CD4-positive, CD25-positive, alpha-beta regulatory T cell (primary cell): ENCODE results near the gene ABTB2. TPM values are rescaled to one million over a fixed set of nuclear protein-coding genes. Genes with fewer than 3 reads are reported as not detected.

Experiments
- ATAC-seq, 2 donors: fragments of 150-1000 bp; cut with Tn5 transposase; one replicate each; pipeline ENCODE4 v1.10.0; 2021; ENCODE audit warnings: low read depth in 2 of 2, moderate number of reproducible peaks in 2 of 2, moderate library complexity in 1 of 2
- DNase-seq, 3 donors: peaks; one replicate each; pipeline versions ENCODE4 v3.0.0 to v3.0.0-alpha.2; 2012 to 2022; ENCODE audit warnings: mixed read lengths in 1 of 3
- H3K27ac ChIP-seq: one replicate; pipeline ENCODE4 v1.7.0; 2013; ENCODE audit warnings: mild to moderate bottlenecking, low read length; ENCODE audit not compliant: insufficient read depth, poor library complexity, severe bottlenecking
- H3K27me3 ChIP-seq: one replicate; pipeline ENCODE4 v1.7.0; 2013; ENCODE audit warnings: low read length; ENCODE audit not compliant: control insufficient read depth, insufficient read depth
- H3K36me3 ChIP-seq: one replicate; pipeline ENCODE4 v1.7.0; 2013; ENCODE audit warnings: mild to moderate bottlenecking, low read length, moderate library complexity; ENCODE audit not compliant: control insufficient read depth, insufficient read depth
- H3K4me1 ChIP-seq: 2 replicates; pipeline ENCODE4 v1.7.0; 2013; ENCODE audit warnings: mild to moderate bottlenecking, low read length; ENCODE audit not compliant: insufficient read depth, control insufficient read depth, poor library complexity, severe bottlenecking
- H3K4me3 ChIP-seq: one replicate; pipeline ENCODE4 v1.7.0; 2013; ENCODE audit warnings: low read depth, mild to moderate bottlenecking, low read length, moderate library complexity
- H3K9me3 ChIP-seq, 2 experiments: 1 replicate in 1 of 2; 2 replicates in 1 of 2; pipeline ENCODE4 v1.7.0; 2013; ENCODE audit warnings: low read length in 2 of 2, mild to moderate bottlenecking in 1 of 2, moderate library complexity in 1 of 2; ENCODE audit not compliant: control insufficient read depth in 2 of 2
- H3K27ac Mint-ChIP-seq, 3 donors: one replicate each; pipeline ENCODE4 v1.8.0; 2020 to 2022; ENCODE audit warnings: mild to moderate bottlenecking in 3 of 3, mixed read lengths in 3 of 3, moderate library complexity in 2 of 3
- H3K27me3 Mint-ChIP-seq: one replicate; pipeline ENCODE4 v1.8.0; 2022; ENCODE audit warnings: mild to moderate bottlenecking, mixed read lengths
- H3K36me3 Mint-ChIP-seq: one replicate; pipeline ENCODE4 v1.8.0; 2020; ENCODE audit warnings: mixed read lengths
- H3K4me1 Mint-ChIP-seq, 4 donors: one replicate each; pipeline ENCODE4 v1.8.0; 2020 to 2022; ENCODE audit warnings: mixed read lengths in 4 of 4, mild to moderate bottlenecking in 1 of 4
- H3K4me3 Mint-ChIP-seq, 4 donors: one replicate each; pipeline ENCODE4 v1.8.0; 2020 to 2022; ENCODE audit warnings: mild to moderate bottlenecking in 4 of 4, mixed read lengths in 4 of 4, moderate library complexity in 3 of 4
- H3K9me3 Mint-ChIP-seq, 7 donors: one replicate each; pipeline ENCODE4 v1.8.0; 2020 to 2022; ENCODE audit warnings: mixed read lengths in 7 of 7, mild to moderate bottlenecking in 3 of 7, moderate library complexity in 2 of 7
- polyA plus RNA-seq, 4 donors: library from polyadenylated mRNA; unstranded; fragments of 300-500 nt; fragmentation: Illumina TruSeq; gene quantifications; one replicate each; pipeline ENCODE4 v1.2.3, GENCODE V29; 2021
- total RNA-seq: library from RNA; stranded (reverse); gene quantifications from one replicate; pipeline ENCODE4 v1.2.3, GENCODE V29; 2022

ABTB2 gene
- total and polyA plus RNA-seq, 5 donors from 2014 or later = 0.12 to 0.89 (median 0.13) TPM; not detected in 2

DNA sequence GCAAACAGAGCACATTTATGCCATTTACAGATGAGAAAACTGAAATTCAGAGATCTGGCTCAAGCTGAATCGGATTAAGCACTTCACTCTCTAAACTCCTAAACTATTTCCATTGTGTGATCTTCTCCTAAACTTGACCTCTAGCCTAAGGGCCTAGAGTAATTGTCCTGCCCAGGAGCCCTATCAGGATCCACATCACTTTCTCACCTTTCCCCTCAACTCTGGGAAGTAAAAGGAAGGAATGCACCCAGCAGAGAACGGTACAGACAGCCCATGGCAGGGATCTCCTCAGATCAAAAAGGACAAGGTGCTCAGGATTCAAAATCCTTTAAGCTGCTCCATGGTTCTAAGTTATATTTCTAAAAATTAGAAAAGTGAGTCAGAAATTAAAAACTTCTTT is 102.7 kb downstream of the ABTB2 start:
- H3K9me3 ChIP-seq = no peaks in the 10 kb centered on the region

DNA sequence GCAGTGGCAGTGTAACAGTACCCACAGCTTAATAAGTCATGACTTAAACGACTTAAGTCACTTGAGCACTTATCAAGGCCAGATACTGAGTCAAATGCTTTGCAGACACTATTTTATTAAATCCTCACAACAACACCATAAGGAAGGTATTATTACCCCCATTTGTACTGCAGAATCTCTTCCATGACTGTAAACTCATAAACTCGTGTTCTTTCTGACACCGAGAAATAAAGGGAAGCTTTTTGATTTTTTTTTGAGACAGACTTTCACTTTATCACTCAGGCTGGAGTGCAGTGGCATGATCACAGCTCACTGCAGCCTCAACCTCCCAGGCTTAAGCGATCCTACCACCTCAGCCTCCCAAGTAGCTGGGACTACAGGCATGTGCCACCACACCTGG is 103.8 kb downstream of the ABTB2 start:
- Histone ChIP-seq H3K36me3 (no peaks in the 10 kb centered on the region), H3K4me3 (no peak overlapping the region), H3K4me1 (peaks cover 30% of the 10 kb centered on the region), H3K27ac (no peak overlapping the region), H3K9me3 (no peaks in the 10 kb centered on the region), H3K27me3 (peaks cover 2% of the 10 kb centered on the region)
- ATAC-seq (no peak), DNase-seq (no peak)
- peaks cover 15 to 31% (median 27%) of the 10 kb centered on the region in 4 donors for H3K4me1 Mint-ChIP-seq
- peaks cover 26% of the 10 kb centered on the region for H3K27me3 Mint-ChIP-seq
- no peak overlapping the region for H3K27ac Mint-ChIP-seq
- H3K36me3 Mint-ChIP-seq = no peaks in the 10 kb centered on the region
- peaks cover 0 to 2% (median 0%) of the 10 kb centered on the region in 7 donors for H3K9me3 Mint-ChIP-seq
- H3K4me3 Mint-ChIP-seq = no peak overlapping the region

More for the DNA sequence above, 102.7 kb downstream of the ABTB2 start:
- DNase-seq = no peak
- Histone ChIP-seq H3K4me3 (no peak overlapping the region), H3K36me3 (no peaks in the 10 kb centered on the region), H3K27me3 (peaks cover 4% of the 10 kb centered on the region), H3K27ac (no peak overlapping the region), H3K4me1 (peaks cover 19% of the 10 kb centered on the region)
- Mint-ChIP-seq H3K4me1 (peaks cover 5 to 21% (median 19%) of the 10 kb centered on the region in 4 donors), H3K36me3 (no peaks in the 10 kb centered on the region), H3K27ac (no peak overlapping the region), H3K27me3 (peaks cover 26% of the 10 kb centered on the region), H3K4me3 (no peak overlapping the region), H3K9me3 (peaks cover 0 to 2% (median 0%) of the 10 kb centered on the region in 7 donors)
- ATAC-seq = no peak

DNA sequence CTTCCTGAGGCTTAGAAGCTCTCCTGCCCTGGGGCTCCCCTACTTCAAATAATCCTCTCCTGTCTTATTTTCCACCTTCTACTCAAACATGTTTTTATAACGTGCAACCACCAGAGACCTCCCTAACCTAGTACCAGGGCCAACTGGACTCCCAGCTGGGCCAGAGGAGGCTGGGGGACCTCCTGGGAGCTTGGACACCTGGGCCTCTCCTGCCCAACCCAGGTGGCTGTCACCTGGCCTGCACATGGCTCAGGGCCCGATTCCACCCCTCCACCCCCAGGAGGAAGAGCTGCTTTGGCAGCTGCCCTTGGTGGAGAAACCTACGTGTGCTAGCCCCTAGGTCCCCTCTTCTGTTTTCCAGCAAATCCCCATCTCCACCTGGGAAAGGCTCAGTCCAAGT is 105.2 kb downstream of the ABTB2 start:
- Mint-ChIP-seq H3K27ac (peak overlapping the region in 1 of 3 donors; percentile 78), H3K4me3 (peak overlapping the region in 1 of 4 donors; percentile 54), H3K36me3 (no peaks in the 10 kb centered on the region), H3K27me3 (peaks cover 24% of the 10 kb centered on the region), H3K9me3 (peaks cover 0 to 2% (median 0%) of the 10 kb centered on the region in 7 donors), H3K4me1 (peaks cover 21 to 44% (median 36%) of the 10 kb centered on the region in 4 donors)
- Histone ChIP-seq H3K27me3 (peaks cover 2% of the 10 kb centered on the region), H3K36me3 (no peaks in the 10 kb centered on the region), H3K4me1 (peaks cover 43% of the 10 kb centered on the region), H3K9me3 (no peaks in the 10 kb centered on the region), H3K27ac (no peak overlapping the region), H3K4me3 (no peak overlapping the region)
- DNase-seq (no peak), ATAC-seq (no peak)

DNA sequence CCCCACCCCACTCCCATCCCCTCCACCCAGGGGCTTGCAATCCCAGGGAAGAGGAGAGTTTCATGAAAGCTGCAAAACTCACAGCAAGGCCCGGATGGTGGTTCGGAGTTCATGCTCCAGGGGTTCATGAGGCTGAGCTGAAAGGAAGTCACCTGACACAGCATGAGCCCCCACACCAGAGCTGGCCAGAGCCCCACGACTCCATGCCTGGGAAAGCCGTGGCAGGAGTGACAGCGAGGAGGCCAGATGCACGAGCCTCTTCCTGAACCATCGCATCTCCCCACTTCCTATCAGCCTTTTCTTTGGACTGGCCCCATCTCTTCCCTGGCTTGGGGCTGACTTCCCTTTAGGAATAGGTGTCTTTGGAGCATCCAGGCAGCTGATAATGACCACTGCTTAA is 105.8 kb downstream of the ABTB2 start:
- peaks cover 47% of the 10 kb centered on the region for H3K4me1 ChIP-seq
- Mint-ChIP-seq H3K27ac (peak overlapping the region in 2 of 3 donors; percentile 58 to 87), H3K27me3 (peaks cover 18% of the 10 kb centered on the region)

DNA sequence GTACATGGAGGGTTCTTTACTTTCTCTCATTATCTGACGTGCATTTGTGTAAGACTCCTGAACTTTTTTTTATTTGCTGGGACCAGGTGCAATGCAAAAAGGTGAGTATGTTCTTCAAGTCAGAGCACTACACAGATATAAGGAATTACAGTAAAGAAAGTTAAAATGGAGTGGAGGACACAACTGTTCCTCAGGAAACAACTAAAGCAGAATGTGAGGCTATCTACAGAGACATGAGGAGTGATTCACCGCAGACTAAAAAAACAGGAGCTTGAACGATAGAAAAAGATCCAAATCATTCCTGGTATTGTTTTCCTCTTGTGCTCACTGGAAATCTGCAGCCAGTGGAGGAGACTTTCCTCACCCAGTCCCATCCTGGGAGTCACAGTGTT is 106.2 kb downstream of the ABTB2 start:
- Histone ChIP-seq H3K4me1 (peaks cover 47% of the 10 kb centered on the region), H3K27me3 (peaks cover 2% of the 10 kb centered on the region), H3K4me3 (peak overlapping the region; percentile 48), H3K36me3 (no peaks in the 10 kb centered on the region), H3K27ac (peak overlapping the region; percentile 44), H3K9me3 (no peaks in the 10 kb centered on the region)
- Mint-ChIP-seq H3K4me3 (peak overlapping the region in 3 of 4 donors; percentile 46 to 79 (median 48)), H3K9me3 (peaks cover 0 to 2% (median 0%) of the 10 kb centered on the region in 7 donors), H3K27me3 (peaks cover 17% of the 10 kb centered on the region), H3K36me3 (no peaks in the 10 kb centered on the region), H3K4me1 (peaks cover 25 to 50% (median 42%) of the 10 kb centered on the region in 4 donors), H3K27ac (peak overlapping the region in 2 of 3 donors; percentile 58 to 87)
- DNase-seq (no peak), ATAC-seq (no peak)

More for the DNA sequence above, 105.8 kb downstream of the ABTB2 start:
- DNase-seq = no peak
- ATAC-seq = no peak
- no peak overlapping the region for H3K4me3 Mint-ChIP-seq
- no peak overlapping the region for H3K4me3 ChIP-seq
- peaks cover 2% of the 10 kb centered on the region for H3K27me3 ChIP-seq
- no peaks in the 10 kb centered on the region for H3K36me3 ChIP-seq
- H3K36me3 Mint-ChIP-seq = no peaks in the 10 kb centered on the region
- peaks cover 0 to 2% (median 0%) of the 10 kb centered on the region in 7 donors for H3K9me3 Mint-ChIP-seq
- no peaks in the 10 kb centered on the region for H3K9me3 ChIP-seq
- H3K4me1 Mint-ChIP-seq = peaks cover 25 to 50% (median 42%) of the 10 kb centered on the region in 4 donors
- no peak overlapping the region for H3K27ac ChIP-seq

DNA sequence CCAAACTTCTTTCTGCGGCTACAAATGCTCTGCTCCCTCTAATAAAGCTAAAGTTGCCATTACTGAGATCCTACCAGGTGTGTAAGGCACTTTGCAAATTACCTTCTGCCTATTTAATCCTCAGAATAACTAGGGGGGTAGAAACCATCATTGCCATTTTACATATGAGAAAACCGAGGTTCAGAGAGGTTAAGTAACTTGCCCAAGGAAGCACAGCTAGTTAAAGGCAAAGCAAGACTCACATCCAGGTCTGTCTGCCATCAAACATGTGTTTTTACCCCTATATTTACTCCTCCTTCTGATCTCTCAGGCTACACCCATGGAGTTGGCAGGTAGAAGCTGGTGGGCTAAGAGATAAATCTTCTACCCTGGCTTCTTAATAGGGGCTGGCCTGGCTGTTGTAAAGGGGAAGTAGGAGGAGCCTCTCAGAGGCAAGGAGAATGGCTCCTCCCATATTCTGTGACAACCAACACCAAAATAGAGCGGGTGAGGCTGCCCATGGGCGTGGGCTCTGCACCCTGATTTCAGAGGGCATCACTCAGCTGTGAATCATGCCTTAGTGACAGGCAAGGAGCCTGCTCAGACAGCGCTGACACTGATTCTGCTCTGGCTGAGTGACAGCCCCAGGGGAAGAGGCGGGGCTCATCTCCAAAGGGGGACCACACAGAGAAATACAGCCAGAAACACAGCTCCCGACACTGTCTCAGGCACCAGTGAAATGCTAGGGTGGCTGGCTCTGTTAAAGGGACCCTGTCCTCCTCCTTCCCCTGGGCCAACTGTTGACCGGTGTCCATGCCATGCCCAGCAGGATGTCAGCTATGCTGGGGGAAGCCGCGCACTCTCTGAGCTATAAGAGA is 106.8 kb downstream of the ABTB2 start:
- Histone ChIP-seq H3K4me3 (peak overlapping the region; percentile 48), H3K27ac (peak overlapping the region; percentile 44), H3K9me3 (no peaks in the 10 kb centered on the region), H3K4me1 (peaks cover 47% of the 10 kb centered on the region), H3K36me3 (no peaks in the 10 kb centered on the region), H3K27me3 (peaks cover 2% of the 10 kb centered on the region)
- H3K36me3 Mint-ChIP-seq = no peaks in the 10 kb centered on the region
- H3K4me3 Mint-ChIP-seq = peak overlapping the region in 3 of 4 donors; percentile 46 to 79 (median 48)
- peak; percentile 98 to 99 for ATAC-seq
- H3K9me3 Mint-ChIP-seq = peaks cover 0 to 2% (median 0%) of the 10 kb centered on the region in 7 donors
- peaks cover 25 to 53% (median 40%) of the 10 kb centered on the region in 4 donors for H3K4me1 Mint-ChIP-seq
- H3K27ac Mint-ChIP-seq = peak overlapping the region; percentile 48 to 87 (median 58)
- H3K27me3 Mint-ChIP-seq = peaks cover 17% of the 10 kb centered on the region
- DNase-seq = peak; percentile 43 to 87 (median 46)

DNA sequence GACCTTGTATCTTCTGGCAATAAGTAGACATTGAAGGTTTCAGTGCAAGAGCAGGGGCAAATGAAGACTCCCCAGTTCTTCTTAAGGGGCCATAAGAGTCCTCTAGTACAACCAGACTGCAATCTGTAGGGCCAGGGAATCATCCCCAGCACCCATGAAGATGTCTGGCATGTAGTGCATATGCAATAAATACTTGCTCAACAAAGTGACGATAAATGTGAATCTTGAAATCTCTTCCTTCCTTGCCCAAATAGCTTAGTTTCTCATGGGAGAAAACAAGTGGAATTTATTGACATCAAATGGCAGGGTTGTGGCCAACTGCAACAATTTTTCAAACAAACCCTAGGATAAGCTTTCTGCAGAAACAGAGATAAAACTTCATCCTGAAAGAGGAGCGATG is 107.6 kb downstream of the ABTB2 start:
- H3K4me3 ChIP-seq = no peak overlapping the region
- Mint-ChIP-seq H3K27ac (peak overlapping the region in 2 of 3 donors; percentile 39 to 81), H3K4me3 (peak overlapping the region in 2 of 4 donors; percentile 4 to 62), H3K4me1 (peaks cover 25 to 59% (median 43%) of the 10 kb centered on the region in 4 donors), H3K36me3 (no peaks in the 10 kb centered on the region), H3K9me3 (peaks cover 0 to 2% (median 0%) of the 10 kb centered on the region in 7 donors), H3K27me3 (peaks cover 17% of the 10 kb centered on the region)
- peaks cover 2% of the 10 kb centered on the region for H3K27me3 ChIP-seq
- DNase-seq (no peak), ATAC-seq (no peak)
- H3K4me1 ChIP-seq = peaks cover 47% of the 10 kb centered on the region
- H3K27ac ChIP-seq = no peak overlapping the region
- no peaks in the 10 kb centered on the region for H3K9me3 ChIP-seq
- H3K36me3 ChIP-seq = no peaks in the 10 kb centered on the region
